H54 (cell line): ENCODE data around the gene LATS1.
"Not testable (repeated sequence)": the region's sequence is repeated elsewhere in the genome, so short reads cannot be mapped to it uniquely, and the experiment has no call there.

Source experiments
- DNase-seq: peaks from one replicate; pipeline ENCODE4 v3.0.0; 2011; ENCODE audit warnings: low spot score, mixed read lengths; ENCODE audit not compliant: insufficient read length
- FAIRE-seq: peaks from 3 replicates; lab custom pipeline; 2011; peaks lifted over from hg19 to GRCh38; lab: Jason Lieb, UNC
- POLR2A ChIP-seq: IDR thresholded peaks from 2 replicates; pipeline ENCODE4 v1.6.1; 2011; ENCODE audit warnings: low read depth, mild to moderate bottlenecking, low read length

The LATS1 gene

DNA sequence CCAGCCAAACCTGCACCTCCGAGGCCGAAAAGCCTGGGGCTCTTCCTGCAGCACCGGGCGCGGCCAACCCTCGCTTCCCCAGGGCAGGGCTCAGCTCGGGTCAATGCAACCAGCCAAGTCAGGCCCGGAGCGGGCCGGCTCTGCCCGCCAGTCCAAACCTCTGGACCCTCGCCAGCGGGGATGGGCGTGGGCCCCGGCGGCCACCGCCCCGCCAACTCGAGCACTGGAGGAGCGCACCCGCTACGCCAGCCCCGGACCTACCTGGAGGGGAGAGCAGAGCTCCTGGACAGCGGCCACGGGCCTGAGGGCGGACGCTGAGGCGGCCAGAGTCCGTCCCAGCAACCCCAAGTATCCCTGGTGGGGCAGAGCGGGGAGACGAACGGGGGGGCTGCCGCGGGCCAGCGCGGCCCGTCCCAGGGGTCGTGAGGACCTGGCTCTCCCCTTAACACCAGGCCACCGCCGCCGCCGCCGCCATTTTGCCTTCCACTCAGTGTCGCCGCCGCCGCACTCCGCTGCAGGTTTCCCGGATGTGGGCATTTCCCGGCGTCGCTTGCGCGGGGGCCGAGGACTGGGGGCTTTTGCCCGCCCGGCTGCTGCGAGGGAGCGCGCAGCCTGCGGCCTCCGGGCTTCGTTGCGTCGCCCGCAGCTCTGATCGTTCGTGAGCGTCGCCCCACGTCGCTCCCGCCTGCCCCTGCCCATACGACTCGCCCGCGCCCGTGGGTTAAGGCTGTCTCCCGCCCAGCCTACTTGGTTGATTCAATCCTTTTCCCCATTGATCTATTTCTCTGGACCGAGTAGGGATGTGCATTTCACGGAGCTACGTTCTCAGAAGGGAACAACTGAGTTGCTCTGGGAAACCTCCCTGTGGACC lies at the start of gene LATS1:
Gene LATS1, minus strand, starts transcription at position 514 of the 871 bp plus-strand sequence. CDS start 15,975 bp downstream, outside the sequence.
- TF ChIP-seq POLR2A: peak; percentile 97
- FAIRE-seq: no peak
- DNase-seq: peak; percentile 59

DNA sequence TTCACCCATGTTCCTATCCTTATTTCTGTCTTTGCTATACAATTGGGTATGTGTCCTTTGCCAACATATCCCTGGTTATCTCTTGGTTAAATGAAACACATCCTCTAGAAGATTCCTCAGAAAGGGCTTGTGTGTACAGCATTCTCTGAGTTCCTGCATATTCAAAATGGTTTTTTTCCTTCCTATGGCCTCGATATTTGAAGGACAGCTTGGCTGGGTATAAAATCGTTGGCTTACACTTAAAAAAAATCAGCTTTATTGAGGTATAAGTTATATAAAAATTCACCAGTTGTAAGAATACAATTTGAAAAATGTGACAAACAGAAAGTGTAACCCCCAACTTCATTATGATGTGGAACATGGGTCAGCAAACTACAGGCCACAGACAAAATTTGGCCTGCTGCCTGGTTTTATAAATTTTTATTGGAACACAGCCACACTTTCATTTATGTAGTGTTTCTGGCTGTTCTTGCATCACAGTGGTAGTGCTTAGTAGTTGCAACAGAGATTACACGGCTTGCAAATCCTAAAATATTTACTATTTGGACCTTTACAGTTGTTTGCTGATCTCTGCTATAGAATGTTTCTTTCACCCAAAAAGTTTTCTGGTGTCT lies 48.4 kb upstream of the LATS1 start:
- no peak for TF ChIP-seq POLR2A
- FAIRE-seq (peak; percentile 60), DNase-seq (no peak)

DNA sequence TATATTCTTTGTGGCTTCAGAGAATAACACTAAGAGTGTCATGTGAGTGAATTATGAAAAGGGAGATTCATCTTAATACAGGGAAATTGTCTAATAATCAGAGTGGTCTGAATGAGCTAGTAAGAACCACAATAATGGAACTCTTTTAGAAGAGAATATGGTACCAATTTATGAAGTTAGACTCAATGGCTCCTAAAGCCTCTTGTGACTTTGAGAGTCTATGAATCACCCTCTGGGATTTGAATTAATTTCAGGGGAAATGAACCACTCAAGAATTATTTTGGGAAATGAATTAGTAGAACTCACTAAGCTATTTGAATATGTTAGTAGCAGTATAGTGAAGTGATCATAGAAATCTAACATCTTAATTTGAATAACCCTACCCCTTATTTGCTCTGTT lies 46.0 kb upstream of the LATS1 start:
- FAIRE-seq (no peak), DNase-seq (no peak)

DNA sequence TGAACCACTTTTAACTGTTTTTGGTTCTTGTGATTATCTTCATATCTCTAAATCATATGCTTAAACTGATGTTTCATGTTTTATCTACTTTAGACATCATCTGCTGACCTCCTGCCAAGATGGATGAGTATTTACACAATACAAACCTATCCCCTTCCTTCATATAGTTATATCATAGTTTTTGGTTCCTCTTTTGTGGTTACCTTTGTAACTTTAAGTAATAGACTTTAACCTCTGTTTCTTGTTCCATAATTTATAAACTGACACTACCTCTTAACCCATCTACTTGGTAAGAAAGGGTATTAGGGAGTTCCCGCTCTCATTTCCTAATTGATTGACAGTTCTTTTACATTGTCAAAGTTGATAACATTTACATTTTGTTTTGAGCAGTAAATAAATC lies 43.5 kb upstream of the LATS1 start:
- no peak for TF ChIP-seq POLR2A
- DNase-seq (no peak), FAIRE-seq (no peak)

More for the DNA sequence above, 46.0 kb upstream of the LATS1 start:
- no peak for TF ChIP-seq POLR2A

DNA sequence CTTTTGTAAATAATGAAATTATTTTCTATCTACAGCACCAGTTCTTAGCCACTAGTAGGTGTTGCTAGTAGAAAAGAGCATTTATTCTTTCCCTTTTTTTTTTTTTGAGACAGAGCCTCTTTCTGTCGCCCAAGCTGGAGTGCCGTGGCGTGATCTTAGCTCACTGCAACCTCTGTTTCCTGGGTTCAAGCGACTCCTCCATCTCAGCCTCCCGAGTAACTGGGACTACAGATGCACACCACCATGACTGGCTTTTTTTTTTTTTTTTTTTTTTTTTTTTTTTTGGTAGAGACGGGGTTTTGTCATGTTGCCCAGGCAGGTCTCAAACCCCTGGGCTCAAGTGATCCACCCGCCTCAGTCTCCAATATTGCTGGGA lies 38.3 kb upstream of the LATS1 start:
- DNase-seq: no peak
- no peak for TF ChIP-seq POLR2A
- FAIRE-seq: no peak

DNA sequence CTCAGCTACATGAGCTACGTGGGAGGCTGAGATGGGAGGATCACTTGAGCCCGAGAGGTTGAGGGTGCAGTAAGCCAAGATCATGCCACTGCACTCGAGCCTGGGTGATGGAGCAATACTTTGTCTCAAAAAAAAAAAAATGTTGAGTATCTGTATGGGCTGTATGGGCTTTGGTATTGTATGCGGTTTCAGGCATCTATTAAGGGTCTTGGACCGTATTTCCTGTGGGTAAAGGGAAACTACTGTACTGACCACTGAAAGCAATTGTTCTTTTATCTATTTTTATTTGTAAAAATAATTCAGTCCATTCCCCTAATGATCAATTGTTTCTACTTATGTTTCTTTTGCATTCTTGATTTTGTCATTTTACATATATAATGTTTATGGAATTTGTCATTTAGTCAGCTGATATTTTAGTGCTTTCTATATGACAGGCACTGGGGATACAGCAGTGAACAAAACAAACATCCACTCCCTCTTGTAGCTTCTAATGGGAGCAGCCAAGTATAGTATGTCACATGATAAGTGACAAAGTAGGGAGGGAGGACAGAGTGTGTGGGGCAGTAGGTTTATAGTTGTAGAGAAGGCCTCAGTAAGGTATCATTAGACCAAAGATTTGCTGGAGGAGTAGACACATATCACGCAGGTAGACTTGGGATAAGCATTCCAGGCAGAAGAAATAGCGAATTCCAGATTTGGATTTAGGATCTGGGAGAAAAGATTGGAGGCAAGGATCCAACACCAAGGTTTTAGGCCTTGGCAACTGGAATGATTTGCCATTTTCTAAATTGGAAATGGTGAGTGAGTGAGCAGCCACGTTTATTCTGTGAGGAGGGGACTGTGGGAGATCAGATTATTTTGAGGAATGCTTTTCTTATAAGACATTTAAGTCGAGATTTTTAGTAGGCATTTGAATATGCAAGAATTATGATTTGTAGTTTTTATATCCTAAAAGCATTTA lies 37.7 kb upstream of the LATS1 start:
- FAIRE-seq: no peak

DNA sequence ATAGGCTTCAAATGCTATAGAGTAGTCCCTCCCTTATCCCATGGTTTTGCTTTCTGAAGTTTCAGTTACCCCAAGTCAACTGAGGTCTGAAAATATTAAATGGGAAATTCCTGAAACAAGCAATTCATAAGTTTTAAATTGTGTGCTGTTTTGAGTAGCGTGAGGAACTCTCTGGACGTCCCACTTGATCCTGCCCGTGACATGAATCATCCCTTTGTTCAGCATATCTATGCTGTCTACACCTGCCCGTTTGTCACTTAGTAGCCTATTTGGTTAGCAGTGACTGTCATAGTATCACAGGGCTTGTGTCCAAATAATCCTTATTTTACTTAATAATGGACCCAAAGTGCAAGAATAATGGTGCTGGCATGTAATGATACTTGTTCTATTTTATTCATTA lies 36.6 kb upstream of the LATS1 start:
- no peak for DNase-seq

More for the DNA sequence above, 37.7 kb upstream of the LATS1 start:
- no peak for TF ChIP-seq POLR2A
- no peak for DNase-seq

DNA sequence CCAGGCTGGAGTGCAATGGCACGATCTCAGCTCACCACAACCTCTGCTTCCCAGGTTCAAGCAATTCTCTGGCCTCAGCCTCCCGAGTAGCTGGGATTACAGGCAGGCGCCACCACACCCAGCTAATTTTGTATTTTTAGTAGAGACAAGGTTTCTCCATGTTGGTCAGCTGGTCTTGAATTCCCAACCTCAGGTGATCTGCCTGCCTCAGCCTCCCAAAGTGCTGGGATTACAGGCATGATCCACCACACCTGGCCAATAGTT lies 35.4 kb upstream of the LATS1 start:
- not testable (repeated sequence) for DNase-seq, FAIRE-seq

More for the DNA sequence above, 36.6 kb upstream of the LATS1 start:
- FAIRE-seq: no peak
- TF ChIP-seq POLR2A: no peak

DNA sequence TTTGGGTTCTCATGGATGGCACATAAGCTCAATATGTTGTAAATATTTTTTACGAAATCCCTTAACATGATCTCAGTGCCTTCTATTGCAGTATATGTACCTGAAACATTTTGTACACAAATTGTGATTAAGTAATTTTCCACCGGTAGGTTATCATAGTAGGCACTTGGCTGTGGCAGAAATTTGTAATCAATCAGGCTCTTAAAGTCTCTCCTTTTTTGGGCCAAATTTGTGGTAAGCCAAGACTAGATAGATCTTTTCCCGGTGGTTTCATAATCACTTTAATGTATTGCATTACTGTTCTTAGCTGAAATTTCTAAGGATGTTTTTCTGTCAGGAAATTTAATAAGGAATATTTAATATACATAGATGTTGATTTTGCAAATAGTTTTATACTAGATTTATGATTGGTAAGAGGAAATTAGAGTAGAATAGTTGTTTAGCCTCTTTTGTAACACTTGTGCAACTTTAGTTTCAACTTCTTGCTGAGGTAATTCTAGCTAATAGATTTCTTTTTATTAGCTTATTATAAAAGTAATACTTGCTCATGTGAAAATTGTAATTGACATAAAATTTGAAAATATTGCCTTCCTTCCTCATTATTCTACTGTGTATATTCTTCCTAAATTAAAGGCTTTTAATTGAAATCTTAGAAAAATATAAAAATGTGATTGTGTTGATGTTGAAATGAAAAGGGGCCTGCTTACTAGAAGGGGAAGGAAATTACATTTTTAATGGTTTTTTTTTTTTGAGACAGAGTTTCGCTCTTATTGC lies 34.9 kb upstream of the LATS1 start:
- DNase-seq: no peak
- TF ChIP-seq POLR2A: no peak
- FAIRE-seq: no peak

DNA sequence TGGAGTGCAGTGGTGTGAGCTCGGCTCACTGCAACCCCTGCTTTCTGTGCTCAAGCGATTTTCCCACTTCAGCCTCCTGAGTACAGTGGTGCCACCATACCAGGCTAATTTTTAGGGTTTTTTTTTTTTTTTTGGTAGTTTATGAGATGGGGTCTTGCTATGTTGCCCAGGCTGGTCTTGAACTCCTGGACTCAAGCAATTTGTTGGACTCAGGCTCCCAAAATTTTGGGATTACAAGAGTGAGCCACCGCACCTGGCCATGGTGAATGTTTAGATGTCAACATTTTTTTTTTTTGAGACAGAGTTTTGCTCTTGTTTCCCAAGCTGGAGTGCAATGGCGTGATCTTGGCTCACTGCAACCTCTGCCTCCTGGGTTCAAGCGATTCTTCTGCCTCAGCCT lies 34.0 kb upstream of the LATS1 start:
- FAIRE-seq, DNase-seq: not testable (repeated sequence)

DNA sequence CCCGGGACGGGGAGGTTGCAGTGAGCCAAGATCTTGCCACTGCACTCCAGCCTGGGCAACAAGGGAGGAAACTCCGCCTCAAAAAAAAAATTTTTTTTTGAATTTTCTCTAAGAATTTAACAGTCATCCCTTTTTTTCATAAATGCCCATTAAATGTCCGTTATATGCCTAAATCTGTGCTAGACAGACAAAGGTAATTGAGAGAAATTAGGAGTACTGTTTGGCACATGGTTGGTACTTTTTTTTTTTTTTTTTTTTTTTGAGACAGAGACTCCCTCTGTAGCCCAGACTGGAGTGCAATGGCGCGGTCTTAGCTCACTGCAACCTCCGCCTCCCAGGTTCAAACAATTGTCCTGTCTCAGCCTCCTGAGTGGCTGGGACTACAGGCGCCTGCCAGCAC lies 33.3 kb upstream of the LATS1 start:
- FAIRE-seq (no peak), DNase-seq (no peak)
- no peak for TF ChIP-seq POLR2A

DNA sequence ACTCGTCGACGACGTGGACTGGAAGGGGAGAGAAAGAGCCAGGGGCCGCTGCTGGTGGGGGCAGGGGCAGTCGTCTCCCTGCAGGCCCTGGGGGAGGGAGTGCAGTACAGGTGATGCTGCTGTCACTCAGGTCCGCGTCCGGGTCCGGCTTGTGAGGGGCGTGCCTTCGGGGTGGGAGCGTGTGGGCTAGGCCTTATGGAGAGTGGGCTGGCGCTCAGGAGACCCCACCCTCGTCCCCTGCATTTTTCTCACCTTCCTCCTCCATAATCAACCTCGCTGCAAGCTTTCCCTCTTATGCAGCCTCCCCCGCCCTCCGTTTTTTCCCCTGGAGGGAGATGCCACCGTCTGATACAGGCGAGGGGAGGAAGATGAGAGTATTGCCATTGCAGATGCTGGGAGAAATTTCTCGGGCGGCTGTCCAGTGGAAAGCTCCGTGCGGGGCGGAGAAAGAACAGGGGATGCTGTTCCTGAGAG lies 32.3 kb upstream of the LATS1 start:
- TF ChIP-seq POLR2A: no peak
- no peak for FAIRE-seq
- DNase-seq: peak; percentile 15

DNA sequence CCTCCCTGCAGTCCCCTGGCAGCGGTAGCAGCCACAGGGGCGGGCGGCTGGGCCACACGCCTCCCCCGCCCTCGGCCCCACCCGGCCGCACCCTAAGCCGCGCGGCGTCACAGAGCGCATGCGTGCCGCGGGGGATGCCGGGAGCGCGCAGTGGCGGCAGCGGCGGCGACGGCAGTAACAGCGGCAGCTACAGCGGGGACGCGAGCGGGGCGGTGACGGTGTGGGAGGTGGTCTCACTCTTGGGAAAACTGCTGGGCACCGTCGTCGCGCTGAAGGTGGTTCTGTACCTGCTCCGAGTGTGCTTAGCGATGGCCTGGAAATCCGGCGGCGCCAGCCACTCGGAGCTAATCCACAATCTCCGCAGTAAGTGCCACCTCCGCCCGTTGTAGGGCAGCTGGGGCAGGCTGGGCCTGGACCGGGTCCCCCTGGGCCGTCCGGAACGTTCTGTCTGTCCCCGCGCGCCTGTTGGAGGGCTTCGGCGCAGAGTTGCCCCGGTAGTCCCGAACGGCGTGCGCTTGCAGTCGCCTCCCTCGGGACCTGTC lies 31.8 kb upstream of the LATS1 start, which contains the start of gene PCMT1:
Gene PCMT1, plus strand, starts transcription at position 148 of the 542 bp plus-strand sequence. Its CDS starts 161 bp downstream, at position 309.
- DNase-seq (peak; percentile 58), FAIRE-seq (no peak)
- TF ChIP-seq POLR2A: peak; percentile 97

DNA sequence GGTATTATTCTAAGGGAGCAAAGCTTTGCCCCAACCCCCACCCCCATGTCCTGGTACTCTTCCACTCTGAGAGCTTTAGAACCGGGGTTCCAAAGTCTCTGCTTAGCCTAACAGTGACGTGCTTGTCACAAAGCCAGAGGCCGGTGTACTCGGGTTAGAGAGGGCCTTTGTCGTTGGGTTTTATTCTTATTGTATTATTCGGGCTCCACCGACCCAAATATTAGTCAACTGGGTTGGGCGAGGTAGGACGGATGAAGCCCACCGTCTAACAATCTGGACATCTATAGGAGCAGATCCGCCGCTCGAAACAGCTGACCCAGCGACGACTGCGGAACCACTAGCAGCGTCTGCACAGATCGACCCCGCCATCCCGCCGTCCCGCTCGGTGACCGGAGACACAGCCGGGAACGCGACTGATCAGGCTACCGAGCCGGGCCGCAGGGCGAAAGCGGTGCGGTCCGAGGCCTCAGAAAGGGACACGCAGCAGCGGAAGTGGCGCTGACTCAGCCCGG lies 31.2 kb upstream of the LATS1 start:
- FAIRE-seq, DNase-seq: not testable (repeated sequence)
